ENCODE data around the gene KLHL29.
"Not testable (repeated sequence)": the region's sequence is repeated elsewhere in the genome, so short reads cannot be mapped to it uniquely, and the experiment has no call there.

The KLHL29 gene

GRCh38 chr2:23384551-23385343, at the start of gene KLHL29:
TSS of gene KLHL29 (plus strand) at chr2:23385179. CDS start at chr2:23562197, 177,018 bp downstream.
- DNase-seq: peak; percentile 79

- DNase-seq: no peak
These were observed 49.4 kb upstream of the KLHL29 start for GRCh38 chr2:23335550-23335949.

GRCh38 chr2:23342075-23342474, 42.9 kb upstream of the KLHL29 start:
- no peak for DNase-seq

- no peak for DNase-seq
These were observed 39.0 kb upstream of the KLHL29 start for GRCh38 chr2:23346029-23346428.

- DNase-seq: no peak
These were observed 38.2 kb upstream of the KLHL29 start for GRCh38 chr2:23346781-23347180.

GRCh38 chr2:23347471-23348092, 37.4 kb upstream of the KLHL29 start:
- no peak for DNase-seq

- not testable (repeated sequence) for DNase-seq
These were observed 36.9 kb upstream of the KLHL29 start for GRCh38 chr2:23348093-23348481.

- DNase-seq: no peak
These were observed 35.5 kb upstream of the KLHL29 start for GRCh38 chr2:23349508-23349907.

- peak; percentile 8 for DNase-seq
These were observed 34.8 kb upstream of the KLHL29 start for GRCh38 chr2:23350041-23350791.

GRCh38 chr2:23350792-23351355, 34.1 kb upstream of the KLHL29 start:
- DNase-seq: no peak

- no peak for DNase-seq
These were observed 33.4 kb upstream of the KLHL29 start for GRCh38 chr2:23351388-23352141.

GRCh38 chr2:23354554-23354953, 30.4 kb upstream of the KLHL29 start:
- no peak for DNase-seq

- DNase-seq: no peak
These were observed 30.0 kb upstream of the KLHL29 start for GRCh38 chr2:23355001-23355400.

- DNase-seq: no peak
These were observed 28.3 kb upstream of the KLHL29 start for GRCh38 chr2:23356711-23357110.

- no peak for DNase-seq
These were observed 25.1 kb upstream of the KLHL29 start for GRCh38 chr2:23359631-23360567.

- DNase-seq: no peak
These were observed 24.3 kb upstream of the KLHL29 start for GRCh38 chr2:23360571-23361125.

GRCh38 chr2:23361152-23361551, 23.8 kb upstream of the KLHL29 start:
- no peak for DNase-seq

GRCh38 chr2:23363268-23363667, 21.7 kb upstream of the KLHL29 start:
- DNase-seq: no peak

GRCh38 chr2:23363831-23364230, 21.1 kb upstream of the KLHL29 start:
- DNase-seq: no peak

- no peak for DNase-seq
These were observed 18.3 kb upstream of the KLHL29 start for GRCh38 chr2:23366720-23367119.

GRCh38 chr2:23367760-23368159, 17.2 kb upstream of the KLHL29 start:
- DNase-seq: no peak

Data from NCI-H2171 (cell line).